ENCODE results near the gene RBPJL.

Gene RBPJL

DNA sequence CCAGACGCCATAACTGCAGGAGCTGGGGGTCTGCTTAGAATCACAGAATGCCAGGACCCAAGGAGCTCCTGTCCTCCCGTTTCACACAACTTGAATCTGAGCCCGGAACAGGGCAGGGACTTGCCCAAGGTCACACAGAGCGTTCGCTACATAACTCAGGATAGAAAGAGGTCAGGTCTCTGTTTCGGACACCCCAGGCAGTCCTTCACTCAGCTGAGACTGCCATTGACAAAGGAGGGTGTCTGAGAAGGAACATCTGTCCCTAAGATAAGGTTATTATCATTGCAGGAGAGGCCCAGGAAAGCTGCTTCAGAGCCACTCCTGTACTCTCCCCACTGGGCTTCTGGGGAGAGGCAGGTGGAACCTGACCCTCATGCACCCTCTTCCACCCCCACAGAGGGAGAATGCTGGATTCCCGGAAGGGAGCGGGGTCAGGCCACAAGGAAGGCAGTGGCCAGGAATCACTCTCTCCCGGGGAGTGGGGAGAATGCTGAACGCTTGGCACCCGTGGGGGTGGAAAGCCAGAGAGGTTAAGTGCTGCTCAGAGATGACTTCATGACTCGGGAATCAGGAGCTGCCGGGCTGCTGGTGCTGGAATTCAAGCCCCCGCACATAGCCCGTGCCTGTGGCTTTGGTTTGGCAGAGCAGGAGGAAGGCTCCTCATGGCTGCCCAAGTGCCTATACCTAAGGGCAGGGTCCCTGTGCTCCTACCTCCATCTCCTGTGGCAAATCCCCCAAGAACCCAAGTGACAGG lies 30.9 kb downstream of the RBPJL start:
- no peak for DNase-seq (ENCODE audit: extremely low spot score)
- CTCF ChIA-PET = interaction anchor here (0.6 to 2.2 kb wide), 2 partner anchors 25 to 143 kb away, joined by 5 to 7 read pairs; partner anchors contain the start of gene SYS1
- POLR2A ChIA-PET = interaction anchor here (0.8 to 1.5 kb wide), 2 partner anchors 10 to 26 kb away, joined by 3 to 4 read pairs; partner anchors contain the start of gene SYS1
- TF ChIP-seq ELF4 (IDR thresholded peaks at IDR 0.05) (no peak), BHLHE40 (IDR thresholded peaks at IDR 0.05; ENCODE audit: borderline replicate concordance) (no peak), FOXM1 (IDR thresholded peaks at IDR 0.05; ENCODE audit: borderline replicate concordance) (no peak), NFRKB (IDR thresholded peaks at IDR 0.05) (no peak), TARDBP (IDR thresholded peaks at IDR 0.05) (no peak), SUZ12 (IDR thresholded peaks at IDR 0.05) (no peak), L3MBTL2 (conservative IDR thresholded peaks at IDR 0.05) (no peak), HDGF (IDR thresholded peaks at IDR 0.05; ENCODE audit: borderline replicate concordance) (no peak), FOXA1 (IDR thresholded peaks at IDR 0.05) (no peak), ARNT (IDR thresholded peaks at IDR 0.05) (no peak), CTBP1 (IDR thresholded peaks at IDR 0.05; ENCODE audit: borderline replicate concordance) (no peak), ZNF384 (IDR thresholded peaks at IDR 0.05) (no peak), SP1 (IDR thresholded peaks at IDR 0.05) (no peak), FOXK2 (IDR thresholded peaks at IDR 0.05) (no peak), LEF1 (IDR thresholded peaks at IDR 0.05; ENCODE audit: borderline replicate concordance) (no peak), PKNOX1 (IDR thresholded peaks at IDR 0.05) (no peak)

DNA sequence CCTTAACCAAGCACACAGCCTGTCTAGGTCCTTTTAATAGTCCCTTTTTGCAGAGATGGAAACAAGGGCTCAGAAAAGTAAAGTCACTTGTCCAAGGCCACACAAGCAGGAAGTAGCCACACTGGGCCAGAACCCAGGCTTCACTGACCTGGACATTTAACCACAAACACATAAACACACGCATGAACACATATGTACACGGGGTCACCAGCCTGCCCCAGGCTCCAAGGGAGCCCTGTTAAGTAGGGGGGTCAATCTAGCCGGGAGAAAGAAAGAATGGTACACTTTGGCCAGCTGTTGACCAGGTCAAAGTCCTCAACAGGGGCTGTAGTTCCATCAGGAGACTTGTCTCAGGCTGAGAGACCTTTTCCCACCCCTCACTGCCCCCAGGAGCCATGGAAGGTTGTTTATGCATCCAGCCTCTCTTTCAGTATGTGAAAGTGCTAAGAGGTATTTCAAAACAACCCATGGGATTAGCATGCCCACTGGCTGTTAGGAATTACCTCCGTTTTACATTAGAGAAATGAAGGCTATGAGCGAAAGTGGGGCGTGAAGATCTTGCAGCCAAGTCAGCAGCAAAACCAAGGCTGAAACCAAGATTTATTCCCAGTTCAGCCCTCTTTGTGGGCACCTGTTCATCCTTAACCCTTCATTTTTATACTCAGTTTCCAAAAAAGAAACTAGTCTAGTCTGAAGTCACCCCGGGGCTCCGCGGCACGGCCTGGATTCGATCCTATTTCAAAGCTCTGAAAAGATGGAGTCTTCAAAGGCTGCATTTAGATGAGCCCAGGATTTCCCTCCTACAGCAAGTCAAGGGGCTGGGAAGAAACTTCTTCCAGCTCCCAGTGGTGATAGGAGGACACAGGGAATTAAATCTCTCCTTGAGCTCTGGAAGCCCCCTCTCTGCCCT lies 31.7 kb downstream of the RBPJL start:
- ChIA-PET POLR2A (interaction anchor here (1.5 kb wide), 1 partner anchor 25 kb away, joined by 4 read pairs; the partner anchor contains the start of gene SYS1), CTCF (interaction anchor here (2.2 kb wide), 1 partner anchor 24 kb away, joined by 7 read pairs; the partner anchor contains the start of gene SYS1)
- no peak for DNase-seq (ENCODE audit: extremely low spot score)
- TF ChIP-seq CTBP1 (IDR thresholded peaks at IDR 0.05; ENCODE audit: borderline replicate concordance) (no peak), SP1 (IDR thresholded peaks at IDR 0.05) (no peak), FOXM1 (IDR thresholded peaks at IDR 0.05; ENCODE audit: borderline replicate concordance) (no peak), LEF1 (IDR thresholded peaks at IDR 0.05; ENCODE audit: borderline replicate concordance) (no peak), TARDBP (IDR thresholded peaks at IDR 0.05) (no peak), NFRKB (IDR thresholded peaks at IDR 0.05) (no peak), L3MBTL2 (conservative IDR thresholded peaks at IDR 0.05) (no peak), ARNT (IDR thresholded peaks at IDR 0.05) (no peak), FOXA1 (IDR thresholded peaks at IDR 0.05) (no peak), SUZ12 (IDR thresholded peaks at IDR 0.05) (no peak), ZNF384 (IDR thresholded peaks at IDR 0.05) (no peak)

GRCh38 chr20:45339084-45339483 lies 32.4 kb downstream of the RBPJL start:
- POLR2A ChIA-PET = no interaction called here
- CTCF ChIA-PET = no interaction called here
- TF ChIP-seq NFRKB (IDR thresholded peaks at IDR 0.05) (no peak), PKNOX1 (IDR thresholded peaks at IDR 0.05) (no peak), BHLHE40 (IDR thresholded peaks at IDR 0.05; ENCODE audit: borderline replicate concordance) (no peak), ARNT (IDR thresholded peaks at IDR 0.05) (no peak), L3MBTL2 (conservative IDR thresholded peaks at IDR 0.05) (no peak), FOXA1 (IDR thresholded peaks at IDR 0.05) (no peak), HDGF (IDR thresholded peaks at IDR 0.05; ENCODE audit: borderline replicate concordance) (no peak), FOXM1 (IDR thresholded peaks at IDR 0.05; ENCODE audit: borderline replicate concordance) (no peak), LEF1 (IDR thresholded peaks at IDR 0.05; ENCODE audit: borderline replicate concordance) (no peak), TARDBP (IDR thresholded peaks at IDR 0.05) (no peak), CTBP1 (IDR thresholded peaks at IDR 0.05; ENCODE audit: borderline replicate concordance) (no peak), SP1 (IDR thresholded peaks at IDR 0.05) (no peak), ZNF384 (IDR thresholded peaks at IDR 0.05) (no peak), SUZ12 (IDR thresholded peaks at IDR 0.05) (no peak), FOXK2 (IDR thresholded peaks at IDR 0.05) (no peak), ELF4 (IDR thresholded peaks at IDR 0.05) (no peak)
- no peak for DNase-seq (ENCODE audit: extremely low spot score)

DNA sequence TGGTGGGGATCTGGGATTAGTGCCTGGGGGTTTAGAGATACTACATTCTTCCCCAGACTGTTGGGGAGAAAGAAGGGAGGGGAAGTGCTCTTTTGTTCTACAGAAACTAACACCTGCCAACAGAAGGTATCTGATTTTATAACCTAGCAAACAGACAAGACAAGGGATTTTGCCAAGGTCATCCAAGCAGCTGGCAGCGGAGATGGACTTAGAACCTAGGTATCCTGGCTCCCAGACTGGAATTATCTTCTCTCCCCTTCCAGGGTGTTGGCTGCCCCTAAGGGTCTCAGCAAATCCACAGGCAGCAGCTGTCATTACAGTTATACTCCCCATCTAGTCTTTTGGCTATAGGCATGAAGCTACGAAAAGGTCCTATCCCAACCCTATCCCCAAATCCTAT lies 33.2 kb downstream of the RBPJL start:
- ChIA-PET POLR2A (no interaction called here), CTCF (no interaction called here)
- no peak for DNase-seq (ENCODE audit: extremely low spot score)
- TF ChIP-seq FOXM1 (IDR thresholded peaks at IDR 0.05; ENCODE audit: borderline replicate concordance) = no peak
- no peak for TF ChIP-seq L3MBTL2 (conservative IDR thresholded peaks at IDR 0.05)
- TF ChIP-seq FOXK2 (IDR thresholded peaks at IDR 0.05) = no peak

DNA sequence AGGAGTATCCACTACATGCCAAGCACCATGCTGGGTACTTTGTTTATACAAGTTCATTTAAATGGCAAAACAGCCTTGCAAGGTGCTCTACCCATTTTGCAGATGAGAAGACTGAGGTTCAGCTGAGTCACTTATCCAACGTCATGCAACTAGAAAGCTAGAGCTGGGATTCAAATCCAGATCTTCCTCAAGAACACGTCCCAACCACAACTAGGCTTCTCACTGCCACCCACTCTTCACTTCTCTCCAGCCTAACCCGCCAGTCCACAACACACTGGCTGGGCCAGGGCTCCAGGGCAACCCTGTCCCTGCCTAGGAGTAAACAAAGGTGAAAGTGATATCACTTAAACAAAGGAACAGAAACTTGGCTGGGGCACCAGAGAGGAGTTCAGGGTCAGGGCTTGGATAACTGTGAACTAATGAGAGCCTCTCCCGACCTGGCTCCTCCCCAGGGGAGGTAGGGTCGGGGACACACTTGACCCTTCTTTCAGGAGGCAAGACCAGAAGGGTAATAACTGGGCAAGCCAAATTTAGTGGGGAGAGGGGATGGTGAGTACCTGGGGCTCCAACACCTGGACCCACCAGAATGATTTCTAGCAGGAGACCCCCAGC lies 33.7 kb downstream of the RBPJL start:
- no peak for TF ChIP-seq TARDBP (IDR thresholded peaks at IDR 0.05)
- no peak for TF ChIP-seq PKNOX1 (IDR thresholded peaks at IDR 0.05)
- TF ChIP-seq SUZ12 (IDR thresholded peaks at IDR 0.05) = no peak
- POLR2A ChIA-PET = no interaction called here
- DNase-seq (ENCODE audit: extremely low spot score) = no peak
- CTCF ChIA-PET = no interaction called here

Measured in HEK293T (cell line).